Tongue (tissue), 3 donors: ENCODE measurements around the gene ZFPM1. TPM values are rescaled to one million over a fixed set of nuclear protein-coding genes. Genes with fewer than 3 reads are reported as not detected.

Experiments
- DNase-seq: peaks from one replicate; pipeline ENCODE4 v3.0.0-alpha.2; 2015
- small RNA-seq: library from RNA; depleted of rRNA; stranded (forward); fragments of <200 nt; gene quantifications from one replicate; pipeline ENCODE3, GENCODE V24; 2014; ENCODE audit warnings: low replicate concordance
- total RNA-seq: library from RNA; depleted of rRNA; stranded (reverse); fragments of >200 nt; gene quantifications from one replicate; pipeline ENCODE4 v1.2.3, GENCODE V29; 2014

ZFPM1 gene
- total RNA-seq, 1 donor from 2014 or later = 0.41 TPM

DNA sequence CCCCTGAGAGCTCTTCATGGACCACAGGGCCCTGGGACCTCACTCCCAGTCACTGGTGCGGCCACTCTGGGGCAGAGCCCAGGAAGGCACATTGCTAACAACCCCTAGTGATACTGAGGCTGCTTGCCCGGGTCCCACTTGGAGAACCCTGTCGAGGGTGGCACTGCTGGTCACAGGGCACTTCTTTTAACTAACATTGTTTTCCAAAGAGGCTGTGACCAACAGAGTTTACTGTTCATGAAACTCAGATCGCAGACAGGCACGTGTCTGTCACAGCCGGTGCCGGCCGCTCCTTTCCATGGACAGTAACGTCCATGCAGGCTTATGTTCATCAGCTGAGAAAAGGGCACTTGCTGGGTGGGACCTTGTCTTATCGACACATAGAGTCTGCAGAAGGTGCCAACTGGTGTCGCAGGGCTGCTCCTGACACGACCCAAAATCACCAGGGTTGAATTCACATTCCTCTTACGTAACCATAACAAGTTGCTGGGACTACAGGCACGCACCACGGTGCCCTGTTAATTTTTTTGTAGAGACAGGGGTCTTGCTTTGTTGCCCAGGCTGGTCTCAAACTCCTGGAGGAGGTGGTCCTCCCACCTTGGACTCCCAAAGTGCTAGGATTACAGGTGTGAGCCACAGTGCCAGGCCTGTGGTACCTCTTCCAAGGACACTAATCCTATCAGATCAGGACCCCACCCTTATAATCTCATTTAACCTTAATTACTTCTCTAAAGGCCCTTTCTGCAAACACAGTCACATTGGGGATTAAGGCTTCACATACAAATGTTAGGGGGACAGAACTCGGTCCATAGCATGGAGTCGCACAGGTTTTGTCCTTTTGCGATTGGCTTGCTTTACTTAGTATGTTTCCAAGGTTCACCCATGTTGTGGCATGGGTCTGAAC lies 115.9 kb downstream of the ZFPM1 start:
- no peak for DNase-seq

DNA sequence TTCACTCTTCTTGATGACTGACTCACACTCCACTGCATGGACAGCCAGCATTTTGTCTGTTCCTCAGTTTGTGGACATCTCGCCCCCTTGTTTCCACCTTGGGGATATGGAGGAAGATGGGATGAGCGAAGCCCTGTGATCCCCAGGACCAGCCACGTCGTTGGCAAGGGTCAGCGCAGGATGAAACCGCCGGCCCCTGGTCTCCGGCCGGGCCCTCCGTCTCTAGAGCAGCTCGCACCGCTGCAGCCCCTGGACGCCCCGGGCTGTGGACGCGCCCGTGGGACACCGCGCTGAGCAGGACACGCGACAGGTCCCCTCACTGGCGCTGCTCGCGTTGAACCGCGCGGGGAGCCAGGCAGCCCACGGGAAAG lies 116.5 kb downstream of the ZFPM1 start:
- no peak for DNase-seq

DNA sequence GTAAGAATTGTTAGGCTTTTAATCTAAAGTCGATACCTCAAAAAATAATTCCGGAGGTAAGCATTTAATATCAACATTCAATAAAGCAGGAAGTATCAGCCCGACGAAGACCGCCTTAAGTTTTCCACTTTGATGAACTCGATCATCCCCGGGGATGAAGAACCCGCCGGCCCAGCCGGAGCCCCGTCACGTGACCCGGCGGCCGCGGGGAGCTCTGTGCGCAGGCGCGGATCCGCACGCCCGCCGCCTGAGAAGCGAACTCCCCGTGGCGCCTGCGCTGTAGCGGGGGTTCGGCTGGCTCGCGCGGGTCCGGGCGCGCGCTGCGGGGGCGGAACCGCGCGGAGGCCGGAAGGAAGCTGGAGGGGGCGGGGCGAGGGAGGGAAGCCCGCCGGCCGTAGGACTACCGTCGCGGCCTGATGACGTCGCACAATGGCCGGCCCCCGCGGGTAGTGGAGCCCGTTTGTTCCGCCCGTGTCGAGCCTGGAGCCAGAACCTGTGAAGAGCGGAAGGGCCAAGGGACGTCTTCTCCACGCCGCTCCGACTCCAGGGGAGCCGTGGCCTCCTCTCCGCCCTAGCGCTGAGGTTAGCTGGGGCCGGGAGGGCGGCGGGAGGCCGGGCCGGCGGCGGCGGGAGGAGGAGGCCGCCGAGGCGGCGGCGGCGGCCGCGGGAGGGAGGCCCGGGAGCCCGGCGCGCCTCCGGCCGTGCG lies 117.1 kb downstream of the ZFPM1 start, which contains the start of gene ZC3H18:
ZC3H18 (plus strand) TSS at position 419 of the 706 bp plus-strand sequence. CDS start 6,721 bp downstream, outside the sequence.
- peak; percentile 99 for DNase-seq

GRCh38 chr16:88570691-88571092 lies 117.6 kb downstream of the ZFPM1 start:
- peak; percentile 15 for DNase-seq

DNA sequence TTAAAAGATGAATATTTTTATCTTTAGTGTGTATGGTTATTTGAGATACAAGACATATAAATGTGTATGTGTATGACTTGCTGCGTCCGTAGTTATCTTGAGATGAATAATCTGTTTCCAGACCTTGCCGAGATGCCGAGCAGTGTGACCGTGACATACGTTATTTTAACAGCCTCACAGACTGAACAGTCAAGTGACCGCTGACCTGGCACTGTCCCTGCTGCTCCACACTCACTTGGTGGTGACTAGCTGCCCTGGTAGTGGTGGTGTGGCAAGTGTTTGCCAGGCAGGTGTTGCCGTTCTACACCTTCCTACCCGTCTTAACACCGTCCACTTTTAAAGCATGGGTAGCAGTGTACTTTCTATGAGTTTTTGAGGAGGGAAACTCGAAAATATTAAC lies 122.2 kb downstream of the ZFPM1 start:
- DNase-seq = no peak

DNA sequence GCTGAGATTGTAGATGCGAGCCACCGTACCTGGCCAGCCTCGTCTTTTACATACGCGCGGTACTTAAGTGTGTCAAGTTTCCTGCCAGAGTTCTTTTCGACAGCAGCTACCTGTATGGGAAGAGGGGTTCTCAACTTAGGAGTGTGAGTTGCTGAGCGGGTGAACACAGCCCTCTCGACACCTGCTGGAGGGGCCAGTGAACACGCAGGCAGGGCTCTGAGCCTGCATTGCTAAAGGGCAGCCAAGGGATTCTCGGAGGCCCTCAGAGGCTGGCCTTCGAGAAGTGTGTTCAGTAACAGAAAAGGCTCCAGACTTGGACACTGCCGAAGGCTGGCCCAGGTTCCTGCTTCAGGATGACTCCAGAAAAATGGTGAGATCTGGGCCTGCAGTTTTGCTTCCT lies 123.2 kb downstream of the ZFPM1 start:
- DNase-seq = no peak

- no peak for DNase-seq
Measured at GRCh38 chr16:88577166-88577565, 124.1 kb downstream of the ZFPM1 start.

DNA sequence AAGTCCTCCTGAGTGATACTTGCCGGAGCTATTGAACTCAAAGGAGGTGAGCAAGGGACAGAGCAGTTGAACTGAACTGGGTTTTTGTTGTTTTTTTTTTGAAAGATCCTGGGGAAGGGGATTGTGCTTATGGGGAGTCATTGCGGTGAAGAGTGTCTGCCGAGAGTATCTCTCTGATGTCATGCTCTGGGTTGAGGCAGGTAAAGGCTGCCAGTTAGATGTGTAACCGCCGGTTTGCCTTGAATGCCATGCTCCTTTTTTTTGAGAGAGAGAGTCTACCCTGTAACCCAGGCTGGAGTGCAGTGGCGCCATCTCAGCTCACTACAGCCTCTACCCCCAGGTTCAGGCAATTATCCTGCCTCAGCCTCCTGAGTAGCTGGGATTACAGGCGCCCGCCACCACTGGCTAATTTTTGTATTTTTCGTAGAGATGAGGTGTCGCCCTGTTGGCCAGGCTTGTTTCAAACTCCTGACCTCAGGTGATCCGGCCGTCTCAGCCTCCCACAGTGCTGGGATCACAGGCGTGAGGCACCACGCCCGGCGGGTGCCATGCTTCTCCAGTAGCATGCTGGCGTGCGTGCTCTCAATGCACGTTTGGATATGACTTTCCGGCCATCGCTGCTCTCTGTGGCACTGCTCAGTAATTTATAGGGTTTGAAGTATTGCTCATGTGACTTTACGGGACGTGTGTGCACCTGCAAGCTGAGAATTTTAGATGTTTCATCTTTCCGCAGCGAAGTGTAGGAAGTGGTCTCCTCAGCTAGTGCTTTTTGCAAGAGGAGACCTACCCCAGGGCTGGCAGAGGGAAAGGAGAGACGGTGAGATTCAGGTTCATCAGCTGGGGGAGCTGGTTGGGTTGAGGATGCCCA lies 125.6 kb downstream of the ZFPM1 start:
- DNase-seq = no peak

- DNase-seq = no peak
Measured at GRCh38 chr16:88580371-88580770, 127.3 kb downstream of the ZFPM1 start.

- no peak for DNase-seq
Measured at GRCh38 chr16:88581033-88581432, 128.0 kb downstream of the ZFPM1 start.

- no peak for DNase-seq
Measured at GRCh38 chr16:88582912-88583575, 130.0 kb downstream of the ZFPM1 start.

- no peak for DNase-seq
Measured at GRCh38 chr16:88584676-88585075, 131.6 kb downstream of the ZFPM1 start.

DNA sequence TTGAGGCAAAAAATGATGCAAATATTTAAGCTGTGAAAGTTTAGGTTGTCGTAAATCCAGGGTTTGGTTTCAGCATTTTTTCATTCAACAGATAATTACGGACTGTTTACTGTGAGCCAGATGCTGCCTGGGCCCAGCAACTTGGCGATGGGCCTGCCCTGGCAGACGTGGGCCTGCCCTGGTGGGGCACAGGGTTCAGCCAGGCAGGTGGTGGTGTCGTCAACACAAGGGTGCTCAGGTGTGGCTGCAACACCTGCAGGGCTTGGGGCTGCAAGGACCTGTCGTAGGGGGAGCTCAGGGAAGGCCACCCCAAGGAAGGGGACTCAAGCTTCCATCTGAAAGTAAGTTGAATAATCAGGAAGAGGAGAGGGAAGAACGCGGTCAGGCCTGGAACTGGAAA lies 132.2 kb downstream of the ZFPM1 start:
- DNase-seq = no peak

GRCh38 chr16:88585927-88586581 lies 133.0 kb downstream of the ZFPM1 start:
- DNase-seq = no peak

Small RNAs within 50 kb of the gene (small RNA-seq; reads per million reads assigned to genes)
- gene MIR5189 = not detected

Other genes with a start within 250 kb of the ZFPM1 start
- gene ZNF469, start 70.3 kb upstream of the ZFPM1 start, total RNA-seq = 4.4 TPM
- 15.2 TPM for gene ZC3H18, start 117.1 kb downstream of the ZFPM1 start, total RNA-seq
- gene IL17C, start 185.3 kb downstream of the ZFPM1 start, total RNA-seq = not detected
- gene CYBA, start 197.8 kb downstream of the ZFPM1 start, total RNA-seq = 44.0 TPM
- 29.2 TPM for gene MVD, start 209.8 kb downstream of the ZFPM1 start, total RNA-seq
- 6.5 TPM for gene SNAI3, start 233.2 kb downstream of the ZFPM1 start, total RNA-seq